ENCODE measurements around the gene SASH3.
A peak's percentile ranks its signal among the peaks of the same experiment; 100 is the strongest.

SASH3 gene

GRCh38 chrX:129818123-129818522, 38.4 kb downstream of the SASH3 start:
- no peak for DNase-seq

GRCh38 chrX:129823115-129823514, 43.4 kb downstream of the SASH3 start:
- peak; percentile 55 for DNase-seq

GRCh38 chrX:129823522-129823921, 43.8 kb downstream of the SASH3 start:
- DNase-seq: no peak

- DNase-seq: no peak
These were observed 44.9 kb downstream of the SASH3 start for GRCh38 chrX:129824620-129825019.

GRCh38 chrX:129825746-129826505, 46.2 kb downstream of the SASH3 start:
- no peak for DNase-seq

GRCh38 chrX:129830494-129830893, 50.7 kb downstream of the SASH3 start:
- no peak for DNase-seq

GRCh38 chrX:129831091-129831885, 51.5 kb downstream of the SASH3 start:
- DNase-seq: no peak

- no peak for DNase-seq
These were observed 53.6 kb downstream of the SASH3 start for GRCh38 chrX:129833153-129833990.

GRCh38 chrX:129836827-129837226, 57.1 kb downstream of the SASH3 start:
- DNase-seq: no peak

GRCh38 chrX:129840344-129840743, 60.6 kb downstream of the SASH3 start:
- no peak for DNase-seq

GRCh38 chrX:129842510-129843208, 62.9 kb downstream of the SASH3 start:
- DNase-seq: peak; percentile 32

GRCh38 chrX:129843209-129843458, 63.4 kb downstream of the SASH3 start:
- DNase-seq: no peak

- DNase-seq: peak; percentile 96
These were observed 63.9 kb downstream of the SASH3 start, which contains the start of gene ZDHHC9 for GRCh38 chrX:129843459-129844306. ZDHHC9 (minus strand) TSS chrX:129843886; CDS start chrX:129841945, 1,941 bp downstream.

Data from eye (tissue), 1 donor.